Endodermal cell (in vitro differentiated cells): ENCODE results near the gene NAA35. TPM values are rescaled to one million over a fixed set of nuclear protein-coding genes. Genes with fewer than 3 reads are reported as not detected.

Source experiments
- DNase-seq: peaks from one replicate; pipeline ENCODE4 v3.0.0-alpha.2; 2017
- H3K27ac ChIP-seq: 2 replicates; pipeline ENCODE4 v1.5.1; 2013; ENCODE audit warnings: mild to moderate bottlenecking, low read depth, low read length, moderate library complexity
- H3K27me3 ChIP-seq: 2 replicates; pipeline ENCODE4 v1.6.1; 2013; ENCODE audit warnings: mild to moderate bottlenecking, low read length, moderate library complexity; ENCODE audit not compliant: insufficient read depth, control insufficient read depth, poor library complexity, severe bottlenecking
- H3K36me3 ChIP-seq: 2 replicates; pipeline ENCODE4 v1.7.0; 2013; ENCODE audit warnings: mild to moderate bottlenecking, low read length, moderate library complexity; ENCODE audit not compliant: control insufficient read depth, insufficient read depth
- H3K4me1 ChIP-seq: one replicate; pipeline ENCODE4 v1.7.0; 2013; ENCODE audit warnings: low read length; ENCODE audit not compliant: control insufficient read depth, insufficient read depth
- H3K4me3 ChIP-seq: 2 replicates; pipeline ENCODE4 v1.5.1; 2013; ENCODE audit warnings: mild to moderate bottlenecking, low read length, moderate library complexity
- H3K9ac ChIP-seq: 2 replicates; pipeline ENCODE4 v1.6.1; 2013; ENCODE audit warnings: mild to moderate bottlenecking, low read length, moderate library complexity; ENCODE audit not compliant: poor library complexity, severe bottlenecking; ENCODE audit errors: extremely low read depth
- H3K9me3 ChIP-seq: 2 replicates; pipeline ENCODE4 v1.6.1; 2013; ENCODE audit warnings: mild to moderate bottlenecking, low read length, moderate library complexity; ENCODE audit not compliant: control insufficient read depth
- H3K27ac Mint-ChIP-seq: 2 replicates; pipeline ENCODE4 v1.8.0; 2020; ENCODE audit warnings: mixed read lengths
- H3K27me3 Mint-ChIP-seq: 2 replicates; pipeline ENCODE4 v1.8.0; 2021; ENCODE audit warnings: mild to moderate bottlenecking, mixed read lengths; ENCODE audit not compliant: insufficient read depth
- H3K36me3 Mint-ChIP-seq: 2 replicates; pipeline ENCODE4 v1.8.0; 2020; ENCODE audit warnings: low read depth, mixed read lengths
- H3K4me1 Mint-ChIP-seq: 2 replicates; pipeline ENCODE4 v1.8.0; 2020; ENCODE audit warnings: mixed read lengths
- H3K4me3 Mint-ChIP-seq: 2 replicates; pipeline ENCODE4 v1.8.0; 2020; ENCODE audit warnings: mild to moderate bottlenecking, moderate library complexity, mixed read lengths
- H3K9me3 Mint-ChIP-seq: 2 replicates; pipeline ENCODE4 v1.8.0; 2020; ENCODE audit warnings: mild to moderate bottlenecking, mixed read lengths
- WGBS, 2 experiments: methylation state at CpG; one replicate each; pipeline versions ENCODE4 v1.1.5 to v1.1.7; 2013; ENCODE audit warnings: missing lambda C conversion rate in 2 of 2, mixed read lengths in 1 of 2; ENCODE audit not compliant: insufficient coverage in 1 of 2, insufficient read length in 1 of 2; 5-methylcytosine and 5-hydroxymethylcytosine counted together
- total RNA-seq, 2 donors: library from RNA; stranded (reverse); fragmentation: NEBNext Ultra II Directional in 1 of 2; extraction: Animal tissue kit (Norgen Biotek cat#: 25700) in 1 of 2; gene quantifications; 2 replicates in 1 of 2; 3 replicates in 1 of 2; pipeline ENCODE4 v1.2.1, GENCODE V29; 2021
- TF ChIP-seq, protein P1 (sequence below): fragments of 200-600 bp; sonication (generic); conservative IDR thresholded peaks from 2 replicates; pipeline ENCODE4 v1.5.0; 2021; ENCODE audit warnings: antibody characterized with exemption, mild to moderate bottlenecking

The NAA35 gene
- total RNA-seq, 2 donors from 2014 or later = 30.3 to 31.4 TPM

DNA sequence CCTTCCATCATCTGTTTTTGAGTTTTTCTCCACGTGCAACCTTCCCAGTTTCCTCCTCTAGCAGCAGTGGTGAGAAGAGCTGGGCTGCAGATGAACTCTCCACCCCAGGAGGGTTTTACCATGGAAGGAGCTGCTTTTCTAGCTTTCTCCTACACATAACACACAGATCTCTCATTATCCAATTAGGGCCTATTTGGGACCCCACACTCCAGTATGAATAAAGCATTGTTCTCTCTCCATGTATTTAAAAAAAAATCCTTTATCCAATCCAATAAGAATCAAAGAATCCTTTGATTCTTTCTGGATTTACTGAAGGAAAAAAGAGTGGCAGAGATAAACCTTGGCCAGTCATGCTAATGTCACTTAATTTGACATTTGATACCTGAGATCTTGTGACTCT is 31.6 kb upstream of the NAA35 start:
- Histone ChIP-seq H3K27ac (no peak overlapping the region), H3K36me3 (no peaks in the 10 kb centered on the region), H3K4me3 (no peak overlapping the region), H3K9ac (no peak overlapping the region), H3K4me1 (no peaks in the 10 kb centered on the region), H3K27me3 (no peaks in the 10 kb centered on the region), H3K9me3 (no peaks in the 10 kb centered on the region)
- H3K9me3 Mint-ChIP-seq = no peaks in the 10 kb centered on the region
- no peak for DNase-seq
- no peaks in the 10 kb centered on the region for H3K4me1 Mint-ChIP-seq
- H3K36me3 Mint-ChIP-seq = no peaks in the 10 kb centered on the region
- TF ChIP-seq, protein P1, sequence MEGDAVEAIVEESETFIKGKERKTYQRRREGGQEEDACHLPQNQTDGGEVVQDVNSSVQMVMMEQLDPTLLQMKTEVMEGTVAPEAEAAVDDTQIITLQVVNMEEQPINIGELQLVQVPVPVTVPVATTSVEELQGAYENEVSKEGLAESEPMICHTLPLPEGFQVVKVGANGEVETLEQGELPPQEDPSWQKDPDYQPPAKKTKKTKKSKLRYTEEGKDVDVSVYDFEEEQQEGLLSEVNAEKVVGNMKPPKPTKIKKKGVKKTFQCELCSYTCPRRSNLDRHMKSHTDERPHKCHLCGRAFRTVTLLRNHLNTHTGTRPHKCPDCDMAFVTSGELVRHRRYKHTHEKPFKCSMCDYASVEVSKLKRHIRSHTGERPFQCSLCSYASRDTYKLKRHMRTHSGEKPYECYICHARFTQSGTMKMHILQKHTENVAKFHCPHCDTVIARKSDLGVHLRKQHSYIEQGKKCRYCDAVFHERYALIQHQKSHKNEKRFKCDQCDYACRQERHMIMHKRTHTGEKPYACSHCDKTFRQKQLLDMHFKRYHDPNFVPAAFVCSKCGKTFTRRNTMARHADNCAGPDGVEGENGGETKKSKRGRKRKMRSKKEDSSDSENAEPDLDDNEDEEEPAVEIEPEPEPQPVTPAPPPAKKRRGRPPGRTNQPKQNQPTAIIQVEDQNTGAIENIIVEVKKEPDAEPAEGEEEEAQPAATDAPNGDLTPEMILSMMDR = no peak
- no peak overlapping the region for H3K27ac Mint-ChIP-seq
- no peak overlapping the region for H3K4me3 Mint-ChIP-seq
- H3K27me3 Mint-ChIP-seq = no peaks in the 10 kb centered on the region
- WGBS, 2 experiments = 40 to 76% methylated on average over 1 of the region's 1 CpG

GRCh38 chr9:85914108-85914507 is 26.8 kb upstream of the NAA35 start:
- Mint-ChIP-seq H3K27me3 (no peaks in the 10 kb centered on the region), H3K9me3 (no peaks in the 10 kb centered on the region), H3K4me1 (no peaks in the 10 kb centered on the region), H3K4me3 (no peak overlapping the region), H3K36me3 (no peaks in the 10 kb centered on the region), H3K27ac (no peak overlapping the region)
- Histone ChIP-seq H3K9me3 (no peaks in the 10 kb centered on the region), H3K27me3 (no peaks in the 10 kb centered on the region), H3K4me1 (no peaks in the 10 kb centered on the region), H3K9ac (no peak overlapping the region), H3K36me3 (no peaks in the 10 kb centered on the region), H3K27ac (no peak overlapping the region), H3K4me3 (no peak overlapping the region)
- TF ChIP-seq, protein P1 = no peak
- no peak for DNase-seq

DNA sequence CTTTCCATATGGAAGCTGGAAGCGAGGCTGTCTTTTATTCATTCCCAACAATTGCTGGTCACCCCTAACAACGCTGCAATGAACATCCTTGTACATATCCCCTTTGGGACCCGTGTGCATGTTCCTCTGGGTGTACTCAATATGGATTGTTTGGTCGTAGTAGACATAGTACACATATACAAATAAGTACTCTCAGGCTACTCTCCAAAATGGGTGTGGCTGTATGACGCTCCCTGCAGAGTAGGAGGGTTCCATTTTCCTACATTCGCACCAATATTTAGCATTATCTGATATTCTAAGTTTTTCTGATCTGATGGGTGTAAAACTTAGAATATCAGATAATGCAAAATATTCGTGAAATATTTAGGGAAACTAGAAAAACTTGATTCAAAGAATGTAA is 23.2 kb upstream of the NAA35 start:
- Mint-ChIP-seq H3K4me1 (no peaks in the 10 kb centered on the region), H3K36me3 (no peaks in the 10 kb centered on the region), H3K9me3 (no peaks in the 10 kb centered on the region), H3K27ac (no peak overlapping the region), H3K4me3 (no peak overlapping the region), H3K27me3 (no peaks in the 10 kb centered on the region)
- WGBS, 2 experiments = 92 to 100% methylated on average over 1 to 5 of the region's 7 CpGs
- H3K9ac ChIP-seq = no peak overlapping the region
- H3K4me1 ChIP-seq = no peaks in the 10 kb centered on the region
- TF ChIP-seq, protein P1 = no peak
- no peaks in the 10 kb centered on the region for H3K27me3 ChIP-seq
- H3K27ac ChIP-seq = no peak overlapping the region
- no peak for DNase-seq
- no peaks in the 10 kb centered on the region for H3K9me3 ChIP-seq
- H3K36me3 ChIP-seq = no peaks in the 10 kb centered on the region
- no peak overlapping the region for H3K4me3 ChIP-seq
